OCI-LY1 (cell line): ENCODE data around the gene MMRN2.

Source experiments
- H2AFZ ChIP-seq: fragments of 200-600 bp; sonication (generic), shearing (Covaris generic); 2 replicates; pipeline ENCODE4 v1.6.0; 2014; ENCODE audit warnings: antibody characterized with exemption, mild to moderate bottlenecking, low read length
- H3F3A ChIP-seq: fragments of 200-600 bp; sonication (generic), shearing (Covaris generic); 2 replicates; pipeline ENCODE4 v1.6.0; 2014; ENCODE audit warnings: mild to moderate bottlenecking, antibody characterized with exemption, low read length, moderate library complexity; ENCODE audit not compliant: insufficient read depth
- H3K27ac ChIP-seq: fragments of 200-600 bp; sonication (generic); 2 replicates; pipeline ENCODE4 v1.5.1; 2014; ENCODE audit warnings: low read length, mixed run types, mild to moderate bottlenecking, low read depth; ENCODE audit not compliant: poor library complexity, severe bottlenecking
- H3K27me3 ChIP-seq: fragments of 200-600 bp; sonication (generic); 2 replicates; pipeline ENCODE4 v1.6.0; 2014; ENCODE audit warnings: antibody characterized with exemption, mild to moderate bottlenecking, low read length, moderate library complexity; ENCODE audit not compliant: insufficient read depth
- H3K36me3 ChIP-seq: fragments of 200-600 bp; sonication (generic); 2 replicates; pipeline ENCODE4 v1.6.1; 2014; ENCODE audit warnings: mild to moderate bottlenecking, antibody characterized with exemption, low read length, moderate library complexity, mixed read lengths; ENCODE audit not compliant: insufficient read depth
- H3K4me1 ChIP-seq: fragments of 200-600 bp; sonication (generic); 2 replicates; pipeline ENCODE4 v1.5.1; 2014; ENCODE audit warnings: mild to moderate bottlenecking, low read length, moderate library complexity; ENCODE audit not compliant: insufficient read depth, severe bottlenecking
- H3K4me2 ChIP-seq: fragments of 200-600 bp; sonication (generic), shearing (Covaris generic); 2 replicates; pipeline ENCODE4 v1.6.1; 2014; ENCODE audit warnings: low read length
- H3K4me3 ChIP-seq: fragments of 200-600 bp; sonication (generic); 2 replicates; pipeline ENCODE4 v1.5.1; 2014; ENCODE audit warnings: low read length, low read depth, mild to moderate bottlenecking, mixed read lengths; ENCODE audit not compliant: poor library complexity, severe bottlenecking
- H3K79me2 ChIP-seq: fragments of 200-600 bp; shearing (Covaris generic); 2 replicates; pipeline ENCODE4 v1.6.1; 2016; ENCODE audit warnings: mixed run types, low read length, mixed read lengths; ENCODE audit not compliant: insufficient read depth
- H3K9ac ChIP-seq: fragments of 200-600 bp; sonication (generic), shearing (Covaris generic); 2 replicates; pipeline ENCODE4 v1.6.1; 2014; ENCODE audit warnings: mild to moderate bottlenecking, low read length, mixed read lengths
- H3K9me2 ChIP-seq: fragments of 200-600 bp; sonication (generic), shearing (Covaris generic); 2 replicates; pipeline ENCODE4 v1.6.1; 2014; ENCODE audit warnings: low read depth, mild to moderate bottlenecking, low read length, mixed read lengths
- H3K9me3 ChIP-seq: fragments of 200-600 bp; shearing (Covaris generic); 2 replicates; pipeline ENCODE4 v1.6.1; 2014; ENCODE audit warnings: low read length, mixed read lengths
- H4K20me1 ChIP-seq: fragments of 200-600 bp; sonication (generic), shearing (Covaris generic); 2 replicates; pipeline ENCODE4 v1.6.0; 2016; ENCODE audit warnings: mild to moderate bottlenecking, low read length; ENCODE audit not compliant: insufficient read depth
- EZH2 ChIP-seq: fragments of 200-600 bp; sonication (generic), shearing (Covaris generic); IDR thresholded peaks from 2 replicates; pipeline ENCODE4 v1.8.0; 2017; ENCODE audit warnings: borderline replicate concordance, mixed run types, mild to moderate bottlenecking, antibody characterized with exemption, low read length, moderate library complexity, mixed read lengths
- TF ChIP-seq, protein P1 (sequence below): fragments of 200-600 bp; sonication (generic), shearing (Covaris generic); IDR thresholded peaks from 2 replicates; pipeline ENCODE4 v1.5.1; 2017; ENCODE audit warnings: mild to moderate bottlenecking, antibody characterized with exemption, low read length, moderate library complexity, mixed read lengths

Gene MMRN2

DNA sequence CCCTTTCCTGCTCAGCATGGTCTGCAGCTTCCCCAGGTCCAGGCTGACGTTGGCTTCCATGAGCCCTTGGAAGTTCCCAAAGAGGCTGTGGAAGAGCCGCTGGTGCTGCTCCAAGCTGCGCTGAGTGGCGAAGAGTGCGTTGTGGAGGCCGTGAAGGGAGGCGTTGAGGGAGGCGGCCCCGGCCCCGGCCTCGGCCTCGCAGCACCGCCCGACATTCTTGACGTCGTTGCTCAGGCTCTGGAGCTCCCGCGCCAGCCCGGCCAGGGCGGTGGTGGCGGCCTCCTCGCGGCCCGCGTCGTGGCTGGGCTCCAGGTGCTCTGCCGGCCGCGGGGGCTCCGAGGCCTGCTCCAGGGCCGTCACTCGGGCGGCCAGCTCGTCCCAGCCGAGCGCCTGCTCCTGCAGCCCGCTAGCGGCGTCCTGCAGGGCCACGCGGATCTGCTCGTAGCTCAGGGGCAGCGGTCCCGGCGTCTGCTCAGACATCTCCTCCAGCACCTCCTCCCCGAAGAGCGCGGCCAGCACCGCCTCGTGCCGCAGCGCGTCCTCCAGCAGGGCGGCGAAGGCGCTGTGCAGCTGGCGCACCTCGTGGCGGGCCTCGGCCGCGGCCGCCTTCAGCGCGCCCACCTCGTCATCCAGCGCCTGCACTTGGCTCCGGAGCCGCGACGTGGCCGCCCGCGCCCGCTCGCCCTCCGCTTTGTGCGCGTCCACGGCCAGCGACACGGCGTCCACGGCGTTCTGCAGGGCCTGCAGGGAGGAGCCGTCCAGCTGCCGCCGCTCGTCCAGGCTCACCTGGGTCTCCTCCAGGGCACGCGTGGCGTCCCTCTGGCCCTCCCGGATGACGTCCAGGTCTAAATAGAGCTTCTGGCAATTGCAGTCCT, 14.7 kb downstream of the MMRN2 start:
- TF ChIP-seq, protein P1, sequence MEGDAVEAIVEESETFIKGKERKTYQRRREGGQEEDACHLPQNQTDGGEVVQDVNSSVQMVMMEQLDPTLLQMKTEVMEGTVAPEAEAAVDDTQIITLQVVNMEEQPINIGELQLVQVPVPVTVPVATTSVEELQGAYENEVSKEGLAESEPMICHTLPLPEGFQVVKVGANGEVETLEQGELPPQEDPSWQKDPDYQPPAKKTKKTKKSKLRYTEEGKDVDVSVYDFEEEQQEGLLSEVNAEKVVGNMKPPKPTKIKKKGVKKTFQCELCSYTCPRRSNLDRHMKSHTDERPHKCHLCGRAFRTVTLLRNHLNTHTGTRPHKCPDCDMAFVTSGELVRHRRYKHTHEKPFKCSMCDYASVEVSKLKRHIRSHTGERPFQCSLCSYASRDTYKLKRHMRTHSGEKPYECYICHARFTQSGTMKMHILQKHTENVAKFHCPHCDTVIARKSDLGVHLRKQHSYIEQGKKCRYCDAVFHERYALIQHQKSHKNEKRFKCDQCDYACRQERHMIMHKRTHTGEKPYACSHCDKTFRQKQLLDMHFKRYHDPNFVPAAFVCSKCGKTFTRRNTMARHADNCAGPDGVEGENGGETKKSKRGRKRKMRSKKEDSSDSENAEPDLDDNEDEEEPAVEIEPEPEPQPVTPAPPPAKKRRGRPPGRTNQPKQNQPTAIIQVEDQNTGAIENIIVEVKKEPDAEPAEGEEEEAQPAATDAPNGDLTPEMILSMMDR = no peak
- no peak for TF ChIP-seq EZH2
- no peaks in the 10 kb centered on the region for H3K9me2 ChIP-seq
- H3K9me3 ChIP-seq = no peaks in the 10 kb centered on the region
- H4K20me1 ChIP-seq = no peaks in the 10 kb centered on the region
- no peaks in the 10 kb centered on the region for H3K36me3 ChIP-seq
- peaks cover 4% of the 10 kb centered on the region for H3K4me1 ChIP-seq
- no peak overlapping the region for H3K27ac ChIP-seq
- H2AFZ ChIP-seq = no peak overlapping the region
- 0 out of 2 replicates have a peak, but pooled peaks cover 3% of the 10 kb centered on the region for H3K27me3 ChIP-seq
- H3K9ac ChIP-seq = no peak overlapping the region
- no peak overlapping the region for H3K4me2 ChIP-seq
- no peaks in the 10 kb centered on the region for H3K79me2 ChIP-seq
- no peak overlapping the region for H3K4me3 ChIP-seq
- no peaks in the 10 kb centered on the region for H3F3A ChIP-seq

DNA sequence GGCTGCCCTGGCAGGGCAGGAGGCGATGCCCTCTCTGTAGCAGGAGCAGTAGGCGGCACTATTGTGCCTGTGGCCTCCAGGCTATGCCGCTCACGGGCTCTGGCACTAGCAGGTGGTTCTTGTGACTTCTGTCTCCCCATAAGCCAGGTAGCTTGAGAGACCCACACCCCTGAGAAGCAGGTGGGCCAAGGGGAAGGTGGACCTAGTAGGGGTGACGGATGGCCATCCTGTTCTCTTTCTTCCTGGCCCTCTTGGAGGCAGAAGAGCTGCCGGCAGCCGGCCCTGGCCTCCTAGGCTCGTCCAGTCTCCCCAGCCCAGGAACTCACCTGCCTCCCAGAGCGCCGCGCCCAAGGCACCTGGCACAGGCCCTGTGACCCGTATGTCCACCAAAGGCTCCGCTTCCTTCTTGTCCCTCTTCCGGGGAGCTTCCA, 15.4 kb downstream of the MMRN2 start:
- H3K36me3 ChIP-seq = no peaks in the 10 kb centered on the region
- H3K4me3 ChIP-seq = no peak overlapping the region
- no peaks in the 10 kb centered on the region for H3K9me2 ChIP-seq
- H3K27ac ChIP-seq = no peak overlapping the region
- no peaks in the 10 kb centered on the region for H3F3A ChIP-seq
- H3K79me2 ChIP-seq = no peaks in the 10 kb centered on the region
- H3K9me3 ChIP-seq = no peaks in the 10 kb centered on the region
- no peaks in the 10 kb centered on the region for H4K20me1 ChIP-seq
- peaks cover 4% of the 10 kb centered on the region for H3K4me1 ChIP-seq
- 0 out of 2 replicates have a peak, but pooled peaks cover 3% of the 10 kb centered on the region for H3K27me3 ChIP-seq
- H2AFZ ChIP-seq = no peak overlapping the region
- TF ChIP-seq, protein P1 = 0 out of 2 replicates have a peak, but pooled peaks have one; percentile 13
- no peak for TF ChIP-seq EZH2
- no peak overlapping the region for H3K9ac ChIP-seq
- H3K4me2 ChIP-seq = no peak overlapping the region

DNA sequence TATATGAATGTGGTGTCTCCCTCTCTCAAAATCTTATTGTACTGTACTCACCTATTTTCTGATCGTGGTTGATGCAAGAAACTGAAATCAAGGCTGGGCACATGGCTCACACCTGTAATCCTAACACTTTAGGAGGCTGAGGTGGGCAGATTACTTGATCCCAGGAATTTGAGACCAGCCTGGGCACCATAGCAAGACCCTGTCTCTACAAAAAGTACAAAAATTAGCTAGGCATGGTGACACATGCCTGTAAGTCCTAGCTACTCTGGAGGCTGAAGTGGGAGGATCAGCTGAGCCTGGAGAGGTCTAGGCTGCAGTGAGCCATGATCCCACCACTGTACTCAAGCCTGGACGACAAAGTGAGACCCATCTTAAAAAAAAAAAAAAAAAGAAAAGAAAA, 16.0 kb downstream of the MMRN2 start:
- Histone ChIP-seq H3K27me3 (0 out of 2 replicates have a peak, but pooled peaks cover 3% of the 10 kb centered on the region), H3K9ac (no peak overlapping the region), H3K27ac (no peak overlapping the region), H3K9me2 (no peaks in the 10 kb centered on the region), H3K36me3 (no peaks in the 10 kb centered on the region), H2AFZ (no peak overlapping the region), H3K9me3 (no peaks in the 10 kb centered on the region), H3F3A (no peaks in the 10 kb centered on the region), H4K20me1 (no peaks in the 10 kb centered on the region), H3K4me2 (no peak overlapping the region), H3K4me1 (peaks cover 4% of the 10 kb centered on the region), H3K4me3 (no peak overlapping the region), H3K79me2 (no peaks in the 10 kb centered on the region)
- TF ChIP-seq EZH2 = no peak
- TF ChIP-seq, protein P1 = no peak
